Ovary (tissue), 3 donors: ENCODE measurements around the gene GGA1.

Source experiments
- CTCF ChIP-seq, 3 donors: fragments of 450-650 bp in 2 of 3; fragments of 200-600 bp in 1 of 3; IDR thresholded peaks; one replicate each; pipeline versions ENCODE4 v1.5.1 to v1.8.0; 2016 to 2022; ENCODE audit warnings: antibody characterized with exemption in 3 of 3, mild to moderate bottlenecking in 1 of 3
- POLR2A ChIP-seq: fragments of 450-650 bp; IDR thresholded peaks from one replicate; pipeline ENCODE4 v1.6.1; 2017; ENCODE audit warnings: antibody characterized with exemption, mild to moderate bottlenecking, moderate library complexity
- donor health status: DM: no; HTN: no; CAD: no.

- TF ChIP-seq CTCF (IDR thresholded peaks at IDR 0.05): no peak
- TF ChIP-seq POLR2A: no peak
These were observed 26.5 kb downstream of the GGA1 start for GRCh38 chr22:37635157-37635556.
